Measurements from ENCODE around the gene AQP6. TPM values are rescaled to one million over a fixed set of nuclear protein-coding genes. Genes with fewer than 3 reads are reported as not detected.

AQP6 gene
- total and polyA plus RNA-seq, 12 donors: 0.20 to 1.1 (median 0.28) TPM; not detected in 8

DNA sequence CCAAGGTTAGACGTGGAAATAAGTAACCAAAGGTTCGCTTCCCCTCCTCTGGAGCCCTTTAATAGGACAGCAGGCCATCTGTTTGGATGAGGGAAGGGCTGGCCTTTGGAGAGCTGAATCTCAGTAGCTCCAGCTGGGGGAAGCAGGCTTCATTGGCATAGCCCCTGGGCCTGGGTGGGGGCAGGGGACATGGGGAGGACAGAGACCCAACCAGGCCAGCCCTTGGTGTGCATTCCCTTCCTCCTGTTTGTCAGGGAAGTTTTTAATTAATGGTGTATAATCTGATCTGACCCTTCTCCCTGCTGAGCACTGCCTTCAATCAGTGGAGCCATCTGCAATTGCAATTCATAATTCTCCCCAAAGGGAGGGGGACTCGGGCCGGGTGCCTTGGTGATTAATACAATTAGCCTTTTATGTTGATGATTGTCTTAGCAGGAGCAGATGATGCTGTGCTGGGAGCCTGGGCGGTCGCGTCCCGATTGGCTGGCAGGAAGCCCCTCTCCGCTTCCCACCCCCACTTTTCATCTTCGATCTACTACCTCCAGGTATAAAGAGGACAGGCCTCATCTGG, 6.4 kb downstream of the AQP6 start:
- Histone ChIP-seq H3K4me3 (no peak overlapping the region), H3K9me3 (replicated peaks in 1 of 3) (no peaks in the 10 kb centered on the region), H3K27me3 (no peaks in the 10 kb centered on the region), H3K36me3 (replicated peaks in 1 of 2) (no peaks in the 10 kb centered on the region), H3K27ac (peak overlapping the region in 1 of 5 donors; percentile 17), H3K4me1 (replicated peaks in 1 of 2) (peaks cover 0 to 5% of the 10 kb centered on the region in 2 donors)
- intact Hi-C loops (cut with DNase I): no loop called here
- DNase-seq: peak in 1 of 7 donors; percentile 85
- WGBS, 4 donors: 67 to 93% (median 84%) methylated on average over 10 of the region's 10 CpGs
- no peak for TF ChIP-seq POLR2A (IDR thresholded peaks at IDR 0.05)
- TF ChIP-seq, protein P1, sequence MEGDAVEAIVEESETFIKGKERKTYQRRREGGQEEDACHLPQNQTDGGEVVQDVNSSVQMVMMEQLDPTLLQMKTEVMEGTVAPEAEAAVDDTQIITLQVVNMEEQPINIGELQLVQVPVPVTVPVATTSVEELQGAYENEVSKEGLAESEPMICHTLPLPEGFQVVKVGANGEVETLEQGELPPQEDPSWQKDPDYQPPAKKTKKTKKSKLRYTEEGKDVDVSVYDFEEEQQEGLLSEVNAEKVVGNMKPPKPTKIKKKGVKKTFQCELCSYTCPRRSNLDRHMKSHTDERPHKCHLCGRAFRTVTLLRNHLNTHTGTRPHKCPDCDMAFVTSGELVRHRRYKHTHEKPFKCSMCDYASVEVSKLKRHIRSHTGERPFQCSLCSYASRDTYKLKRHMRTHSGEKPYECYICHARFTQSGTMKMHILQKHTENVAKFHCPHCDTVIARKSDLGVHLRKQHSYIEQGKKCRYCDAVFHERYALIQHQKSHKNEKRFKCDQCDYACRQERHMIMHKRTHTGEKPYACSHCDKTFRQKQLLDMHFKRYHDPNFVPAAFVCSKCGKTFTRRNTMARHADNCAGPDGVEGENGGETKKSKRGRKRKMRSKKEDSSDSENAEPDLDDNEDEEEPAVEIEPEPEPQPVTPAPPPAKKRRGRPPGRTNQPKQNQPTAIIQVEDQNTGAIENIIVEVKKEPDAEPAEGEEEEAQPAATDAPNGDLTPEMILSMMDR (IDR thresholded peaks at IDR 0.05): no peak

DNA sequence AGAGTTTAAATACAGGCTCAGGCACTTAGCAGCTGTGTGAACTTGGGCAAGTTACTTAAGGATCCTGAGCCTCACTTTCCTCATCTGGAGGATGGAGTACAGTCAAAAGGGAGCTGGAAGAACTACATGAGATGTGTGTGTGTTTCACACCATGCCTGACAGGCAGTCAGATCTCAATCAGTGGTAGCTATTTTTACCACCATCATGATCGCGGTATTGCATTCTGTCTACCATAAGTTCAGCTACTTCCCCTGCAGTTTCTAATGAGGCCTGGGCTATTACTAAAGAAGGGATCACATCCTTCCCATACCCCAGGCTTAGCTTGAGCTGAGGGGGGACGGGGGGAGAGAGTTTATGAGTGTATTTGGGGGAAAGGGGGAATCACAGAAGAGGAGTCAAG, 7.0 kb downstream of the AQP6 start:
- Histone ChIP-seq H3K4me1 (replicated peaks in 1 of 2) (peaks cover 0 to 5% of the 10 kb centered on the region in 2 donors), H3K4me3 (no peak overlapping the region), H3K36me3 (replicated peaks in 1 of 2) (no peaks in the 10 kb centered on the region), H3K27me3 (no peaks in the 10 kb centered on the region), H3K9me3 (replicated peaks in 1 of 3) (no peaks in the 10 kb centered on the region), H3K27ac (peak overlapping the region in 1 of 5 donors; percentile 17)
- 73 to 90% (median 83%) methylated on average over 3 of the region's 3 CpGs for WGBS, 4 donors
- peak in 1 of 7 donors; percentile 25 for DNase-seq
- intact Hi-C loops (cut with DNase I): no loop called here
- TF ChIP-seq POLR2A (IDR thresholded peaks at IDR 0.05): no peak
- TF ChIP-seq, protein P1 (IDR thresholded peaks at IDR 0.05): no peak

DNA sequence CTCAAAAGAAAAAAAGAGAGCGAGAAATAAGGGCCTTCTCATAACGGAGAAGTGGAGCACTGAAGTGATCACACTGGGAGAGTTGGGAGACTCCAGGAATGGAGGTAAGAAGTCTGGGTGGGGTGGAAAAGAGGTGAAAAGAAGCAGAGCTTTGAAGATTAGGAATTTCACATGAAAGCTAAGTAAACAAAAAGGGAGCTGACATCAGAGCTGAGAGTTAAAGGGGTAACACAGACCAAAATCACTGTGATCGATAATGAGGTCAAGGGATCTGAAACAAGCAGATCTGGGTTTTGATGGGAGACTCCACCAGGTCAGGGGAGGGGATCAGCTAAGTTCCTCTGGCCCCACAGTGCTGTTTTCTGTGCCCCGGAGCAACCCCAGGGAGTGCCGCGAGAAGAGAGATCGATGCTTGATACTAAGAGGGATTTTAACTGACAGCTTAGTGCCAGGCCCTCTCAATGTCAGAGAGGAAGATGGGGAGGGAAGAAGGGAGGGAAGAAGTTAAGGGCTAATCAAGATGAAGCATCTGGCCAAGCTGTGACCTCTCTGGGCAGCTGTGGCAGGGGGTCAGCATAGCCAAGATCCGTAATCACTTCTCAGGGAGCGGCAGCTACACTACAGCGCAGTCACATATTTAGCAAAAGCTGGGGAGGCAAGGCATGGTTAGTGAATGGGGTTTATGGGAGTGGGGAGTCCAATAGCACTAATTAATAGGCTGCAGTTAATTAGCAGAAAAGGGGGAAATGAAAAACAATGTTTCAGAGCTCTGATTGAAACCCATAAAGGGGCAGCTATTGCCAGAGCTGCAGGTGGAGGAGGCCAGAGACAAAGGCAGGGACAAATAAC, 8.0 kb downstream of the AQP6 start:
- TF ChIP-seq, protein P1 (IDR thresholded peaks at IDR 0.05): no peak
- TF ChIP-seq POLR2A (IDR thresholded peaks at IDR 0.05): no peak
- 87 to 96% (median 94%) methylated on average over 10 of the region's 10 CpGs for WGBS, 4 donors

DNA sequence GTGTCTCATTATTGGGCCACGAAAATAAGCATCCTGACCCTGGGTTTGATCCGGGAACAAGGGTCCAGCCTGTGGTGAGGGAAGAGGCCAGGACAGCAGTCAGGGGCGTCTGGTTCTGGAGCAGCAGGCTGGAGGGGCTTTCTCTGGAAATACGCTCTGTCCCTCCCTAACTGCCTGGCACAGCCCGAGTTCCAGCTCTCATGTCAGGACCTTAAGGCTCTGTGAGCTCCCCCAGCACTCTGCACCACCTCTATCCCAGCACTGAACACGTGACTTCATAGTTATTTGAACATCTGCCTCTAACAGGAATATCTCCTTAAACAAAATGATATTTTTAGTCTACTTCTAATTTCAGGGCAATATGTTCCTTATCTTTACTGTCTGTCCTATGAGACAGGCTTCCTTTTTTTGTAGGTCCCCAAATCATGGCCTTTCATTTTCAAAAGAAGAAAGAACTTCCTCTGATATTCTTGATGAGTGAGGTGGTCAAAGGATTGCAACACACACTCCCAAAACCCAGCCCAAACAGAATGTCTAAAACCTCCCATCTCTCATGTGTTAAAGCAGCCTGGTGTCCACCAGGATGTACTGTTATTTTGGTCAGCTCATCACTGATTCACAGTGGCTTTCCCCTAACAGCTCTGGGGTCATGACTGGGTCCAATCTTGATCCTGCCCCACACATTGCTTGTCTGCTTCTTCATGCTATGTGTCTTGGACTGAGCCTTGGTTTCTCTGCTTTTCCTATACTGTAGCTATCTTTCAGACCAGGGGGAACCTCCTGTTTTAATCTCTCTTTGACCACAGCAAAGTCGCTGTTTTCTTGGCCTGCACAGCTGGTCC, 9.7 kb downstream of the AQP6 start:
- Histone ChIP-seq H3K4me3 (no peak overlapping the region), H3K27ac (peak overlapping the region in 1 of 5 donors; percentile 10), H3K4me1 (replicated peaks in 1 of 2) (peaks cover 0 to 5% of the 10 kb centered on the region in 2 donors), H3K9me3 (replicated peaks in 1 of 3) (no peaks in the 10 kb centered on the region), H3K36me3 (replicated peaks in 1 of 2) (no peaks in the 10 kb centered on the region), H3K27me3 (no peaks in the 10 kb centered on the region)
- intact Hi-C loops (cut with DNase I): no loop called here
- TF ChIP-seq, protein P1 (IDR thresholded peaks at IDR 0.05): no peak
- no peak for TF ChIP-seq POLR2A (IDR thresholded peaks at IDR 0.05)
- 72 to 86% (median 83%) methylated on average over 7 of the region's 7 CpGs for WGBS, 4 donors
- no peak for DNase-seq

More for the DNA sequence above, 8.0 kb downstream of the AQP6 start:
- H3K4me3 ChIP-seq: no peak overlapping the region
- no peaks in the 10 kb centered on the region for H3K36me3 ChIP-seq (replicated peaks in 1 of 2)
- H3K27ac ChIP-seq: no peak overlapping the region
- intact Hi-C loops (cut with DNase I): no loop called here
- peaks cover 0 to 5% of the 10 kb centered on the region in 2 donors for H3K4me1 ChIP-seq (replicated peaks in 1 of 2)
- no peaks in the 10 kb centered on the region for H3K9me3 ChIP-seq (replicated peaks in 1 of 3)
- H3K27me3 ChIP-seq: no peaks in the 10 kb centered on the region
- no peak for DNase-seq
